PC-3 (cell line): Measurements from ENCODE around the gene ATXN10. TPM values are rescaled to one million over a fixed set of nuclear protein-coding genes. Genes with fewer than 3 reads are reported as not detected.

ENCODE experiments used
- ATAC-seq: fragments of 200-7000 bp; cut with Tn5 transposase; 2 replicates; pipeline ENCODE4 v1.9.1; 2020; ENCODE audit warnings: mild to moderate bottlenecking, moderate library complexity
- BruUV-seq: library from RNA; stranded (reverse); fragments of 400-500 nt; replicated peaks from 2 replicates; lab custom pipeline; 2021; lab: Mats Ljungman, UMichigan
- CTCF ChIA-PET: fragments of 300-600 bp; sonication (Branson Sonifier 250); formaldehyde crosslinking; loops from one replicate; lab custom pipeline; 2022; ENCODE audit warnings: antibody characterized with exemption; lab: Charles Lee
- POLR2A ChIA-PET: fragments of 300-600 bp; sonication (Branson Sonifier 250); formaldehyde crosslinking; loops from one replicate; lab custom pipeline; 2022; ENCODE audit warnings: antibody characterized with exemption; ENCODE audit not compliant: unreplicated experiment; lab: Charles Lee
- DNase-seq: peaks from one replicate; pipeline ENCODE4 v3.0.0-alpha.2; 2015
- H2AFZ ChIP-seq: fragments of 300-600 bp; sonication (generic); 2 replicates; pipeline ENCODE4 v1.6.0; 2016; ENCODE audit warnings: antibody characterized with exemption, low read length
- H3F3A ChIP-seq: fragments of 300-600 bp; sonication (generic); one replicate; pipeline ENCODE4 v1.6.0; 2017; ENCODE audit warnings: antibody characterized with exemption, low read length, control low read depth, mild to moderate bottlenecking; ENCODE audit not compliant: unreplicated experiment
- H3K27ac ChIP-seq: fragments of 300-600 bp; sonication (generic); 2 replicates; pipeline ENCODE4 v1.5.1; 2016; ENCODE audit warnings: mild to moderate bottlenecking, low read length
- H3K27me3 ChIP-seq: fragments of 300-600 bp; sonication (generic); 2 replicates; pipeline ENCODE4 v1.6.1; 2016; ENCODE audit warnings: low read length, mixed read lengths
- H3K36me3 ChIP-seq: fragments of 300-600 bp; sonication (generic); 2 replicates; pipeline ENCODE4 v1.6.1; 2016; ENCODE audit warnings: low read depth, mixed run types, low read length, mixed read lengths
- H3K4me1 ChIP-seq: fragments of 300-600 bp; sonication (generic); 2 replicates; pipeline ENCODE4 v1.5.1; 2016; ENCODE audit warnings: low read length; ENCODE audit not compliant: insufficient read depth
- H3K4me2 ChIP-seq: fragments of 300-600 bp; sonication (generic); 2 replicates; pipeline ENCODE4 v1.6.0; 2016; ENCODE audit warnings: low read length
- H3K4me3 ChIP-seq: fragments of 300-600 bp; sonication (generic); 2 replicates; pipeline ENCODE4 v1.5.1; 2016; ENCODE audit warnings: mild to moderate bottlenecking, low read length, mixed read lengths
- H3K79me2 ChIP-seq: fragments of 300-600 bp; sonication (generic); 2 replicates; pipeline ENCODE4 v1.6.1; 2017; ENCODE audit warnings: low read length, mixed read lengths
- H3K9ac ChIP-seq: fragments of 300-600 bp; sonication (generic); 2 replicates; pipeline ENCODE4 v1.6.0; 2016; ENCODE audit warnings: mild to moderate bottlenecking, low read length
- H3K9me2 ChIP-seq: fragments of 300-600 bp; sonication (generic); replicated peaks from 2 replicates; pipeline ENCODE4 v1.6.1; 2016; ENCODE audit warnings: mixed run types, low read length, mixed read lengths
- H3K9me3 ChIP-seq: fragments of 300-600 bp; sonication (generic); 2 replicates; pipeline ENCODE4 v1.6.1; 2016; ENCODE audit warnings: low read length, mixed read lengths
- H4K20me1 ChIP-seq: fragments of 300-600 bp; sonication (generic); 2 replicates; pipeline ENCODE4 v1.6.1; 2016; ENCODE audit warnings: low read length, mixed read lengths
- EZH2 ChIP-seq: fragments of 300-600 bp; sonication (generic); IDR thresholded peaks from one replicate; pipeline ENCODE4 v1.6.1; 2017; ENCODE audit warnings: antibody characterized with exemption, mild to moderate bottlenecking, low read length; ENCODE audit not compliant: unreplicated experiment
- EZH2phosphoT487 ChIP-seq: fragments of 300-600 bp; sonication (generic); IDR thresholded peaks from 2 replicates; pipeline ENCODE4 v1.6.1; 2018; ENCODE audit warnings: mild to moderate bottlenecking, antibody characterized with exemption, low read length, borderline replicate concordance
- intact Hi-C: fragments of 100-400 bp; cut with micrococcal nuclease; formaldehyde crosslinking; loops from 2 replicates; pipeline ENCODE4 v1.9.0; 2023
- total RNA-seq: library from RNA; depleted of rRNA; stranded (reverse); fragments of >200 nt; gene quantifications from 2 replicates; pipeline ENCODE4 v1.2.3, GENCODE V29; 2014
- TF ChIP-seq, protein P1 (sequence below): fragments of 300-600 bp; sonication (generic); conservative IDR thresholded peaks from 2 replicates; pipeline ENCODE4 v1.5.1; 2017; ENCODE audit warnings: antibody characterized with exemption, low read depth, mild to moderate bottlenecking, low read length

The ATXN10 gene
- total RNA-seq, 1 experiment from 2014 or later: 40.6 TPM

DNA sequence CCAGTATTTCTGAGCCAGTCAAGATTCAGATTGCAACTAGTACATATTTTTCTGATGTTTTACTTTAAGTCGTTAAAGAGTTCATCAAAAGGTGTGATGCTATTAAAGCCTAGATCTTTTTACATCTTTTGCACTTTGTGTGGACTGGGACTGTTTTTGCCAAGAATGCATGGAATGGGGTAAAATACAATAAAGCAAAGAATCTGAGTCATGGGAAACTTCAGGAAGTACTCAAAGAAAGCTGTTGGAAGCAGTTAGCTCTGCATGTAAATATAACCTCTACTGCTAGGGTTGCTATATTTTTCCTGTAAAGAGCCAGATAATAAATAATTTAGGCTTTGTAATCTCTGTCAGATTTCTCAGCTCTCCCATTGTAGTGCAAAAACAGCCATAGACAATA lies 20.9 kb downstream of the ATXN10 start:
- peaks cover 57% of the 10 kb centered on the region for H3K4me1 ChIP-seq
- H3K79me2 ChIP-seq: peaks cover 65% of the 10 kb centered on the region
- H3K9ac ChIP-seq: no peak overlapping the region
- H3K9me3 ChIP-seq: no peaks in the 10 kb centered on the region
- CTCF ChIA-PET: no interaction called here
- no peaks in the 10 kb centered on the region for H3K27me3 ChIP-seq
- H3F3A ChIP-seq: no peaks in the 10 kb centered on the region
- no peak overlapping the region for H2AFZ ChIP-seq
- POLR2A ChIA-PET: no interaction called here
- no TSS peak for BruUV-seq
- H3K9me2 ChIP-seq: no peaks in the 10 kb centered on the region
- H3K4me2 ChIP-seq: peak overlapping the region; percentile 34
- intact Hi-C loops: no loop called here
- peaks cover 22% of the 10 kb centered on the region for H3K36me3 ChIP-seq
- no peak for TF ChIP-seq EZH2phosphoT487
- TF ChIP-seq EZH2: no peak
- TF ChIP-seq, protein P1, sequence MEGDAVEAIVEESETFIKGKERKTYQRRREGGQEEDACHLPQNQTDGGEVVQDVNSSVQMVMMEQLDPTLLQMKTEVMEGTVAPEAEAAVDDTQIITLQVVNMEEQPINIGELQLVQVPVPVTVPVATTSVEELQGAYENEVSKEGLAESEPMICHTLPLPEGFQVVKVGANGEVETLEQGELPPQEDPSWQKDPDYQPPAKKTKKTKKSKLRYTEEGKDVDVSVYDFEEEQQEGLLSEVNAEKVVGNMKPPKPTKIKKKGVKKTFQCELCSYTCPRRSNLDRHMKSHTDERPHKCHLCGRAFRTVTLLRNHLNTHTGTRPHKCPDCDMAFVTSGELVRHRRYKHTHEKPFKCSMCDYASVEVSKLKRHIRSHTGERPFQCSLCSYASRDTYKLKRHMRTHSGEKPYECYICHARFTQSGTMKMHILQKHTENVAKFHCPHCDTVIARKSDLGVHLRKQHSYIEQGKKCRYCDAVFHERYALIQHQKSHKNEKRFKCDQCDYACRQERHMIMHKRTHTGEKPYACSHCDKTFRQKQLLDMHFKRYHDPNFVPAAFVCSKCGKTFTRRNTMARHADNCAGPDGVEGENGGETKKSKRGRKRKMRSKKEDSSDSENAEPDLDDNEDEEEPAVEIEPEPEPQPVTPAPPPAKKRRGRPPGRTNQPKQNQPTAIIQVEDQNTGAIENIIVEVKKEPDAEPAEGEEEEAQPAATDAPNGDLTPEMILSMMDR: no peak
- H3K4me3 ChIP-seq: no peak overlapping the region
- ATAC-seq (peak; percentile 32; the same call in 1 of the 2 replicates), DNase-seq (peak; percentile 35)
- H3K27ac ChIP-seq: peak overlapping the region; percentile 21
- no peaks in the 10 kb centered on the region for H4K20me1 ChIP-seq

DNA sequence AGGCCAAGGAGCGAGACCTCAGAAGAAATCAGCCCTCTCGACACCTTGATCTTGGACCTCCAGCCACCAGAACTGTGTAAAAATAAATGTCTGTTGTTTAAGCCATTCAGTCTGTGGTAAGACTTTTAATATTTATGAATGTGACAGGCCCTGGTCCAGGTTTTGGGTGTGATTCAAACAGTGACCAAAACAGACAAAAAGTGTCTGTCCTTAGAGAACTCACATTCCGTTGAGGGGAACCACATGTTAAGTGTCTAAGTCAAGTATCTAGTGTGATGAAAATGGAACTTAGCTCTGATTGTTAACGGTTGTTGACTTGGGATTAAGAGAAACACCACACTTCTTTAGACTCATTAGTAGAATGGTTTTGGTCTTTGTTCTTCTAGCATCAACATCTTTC lies 22.2 kb downstream of the ATXN10 start:
- Histone ChIP-seq H3K4me2 (no peak overlapping the region), H3K4me1 (peaks cover 44% of the 10 kb centered on the region), H3K9me3 (no peaks in the 10 kb centered on the region), H4K20me1 (no peaks in the 10 kb centered on the region), H3K27ac (no peak overlapping the region), H3K79me2 (peaks cover 68% of the 10 kb centered on the region), H3K9me2 (no peaks in the 10 kb centered on the region), H3K4me3 (no peak overlapping the region), H3K36me3 (peaks cover 25% of the 10 kb centered on the region), H3K9ac (no peak overlapping the region), H2AFZ (no peak overlapping the region), H3F3A (no peaks in the 10 kb centered on the region), H3K27me3 (no peaks in the 10 kb centered on the region)
- DNase-seq: no peak
- no TSS peak for BruUV-seq
- no peak for ATAC-seq
- intact Hi-C loops: no loop called here
- ChIA-PET CTCF (no interaction called here), POLR2A (no interaction called here)
- TF ChIP-seq, protein P1: no peak
- TF ChIP-seq EZH2: no peak
- no peak for TF ChIP-seq EZH2phosphoT487

DNA sequence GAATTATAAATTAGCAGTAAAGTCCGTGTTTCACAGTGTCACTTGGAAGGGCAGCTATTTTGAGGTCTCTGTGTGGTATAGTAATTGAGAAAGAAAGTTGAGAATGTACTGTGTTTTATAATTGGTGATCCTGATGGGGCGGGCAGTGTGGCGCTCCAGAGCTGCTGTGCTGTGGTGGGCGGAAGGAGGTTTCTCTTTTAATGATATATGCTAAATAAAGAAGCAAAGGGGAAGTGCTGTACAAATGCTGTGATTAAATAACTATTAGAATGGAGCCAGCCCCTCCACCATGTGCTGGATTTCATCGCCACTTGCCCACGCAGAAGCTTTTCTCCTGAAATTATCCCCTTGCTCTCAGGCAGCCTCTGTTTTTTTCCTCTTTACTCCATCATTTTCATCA lies 24.6 kb downstream of the ATXN10 start:
- Histone ChIP-seq H3K9me2 (no peaks in the 10 kb centered on the region), H4K20me1 (no peaks in the 10 kb centered on the region), H3K9ac (no peak overlapping the region), H3K4me1 (peaks cover 20% of the 10 kb centered on the region), H2AFZ (no peak overlapping the region), H3K4me2 (no peak overlapping the region), H3K79me2 (peaks cover 49% of the 10 kb centered on the region), H3F3A (no peaks in the 10 kb centered on the region), H3K27me3 (no peaks in the 10 kb centered on the region), H3K4me3 (no peak overlapping the region), H3K36me3 (peaks cover 17% of the 10 kb centered on the region), H3K9me3 (no peaks in the 10 kb centered on the region), H3K27ac (no peak overlapping the region)
- BruUV-seq: no TSS peak
- intact Hi-C loops: no loop called here
- TF ChIP-seq, protein P1: no peak
- TF ChIP-seq EZH2phosphoT487 (no peak), EZH2 (no peak)
- ChIA-PET CTCF (no interaction called here), POLR2A (interaction anchor here (0.6 kb wide), 2 partner anchors 80 to 538 kb away, joined by 3 read pairs; no protein-coding TSS in a partner anchor)
- DNase-seq (no peak), ATAC-seq (no peak)
